H1 (cell line): Measurements from ENCODE around the gene POLR2L. TPM values are rescaled to one million over a fixed set of nuclear protein-coding genes. Genes with fewer than 3 reads are reported as not detected.

ENCODE experiments used
- CTCF ChIA-PET: fragments of 300-600 bp; sonication (Branson Sonifier 250); formaldehyde crosslinking; loops from one replicate; lab custom pipeline; 2021; ENCODE audit not compliant: partially characterized antibody; lab: Charles Lee
- POLR2A ChIA-PET: fragments of 300-600 bp; sonication (Branson Sonifier 250); formaldehyde crosslinking; loops from one replicate; lab custom pipeline; 2021; ENCODE audit warnings: inconsistent platforms; ENCODE audit not compliant: partially characterized antibody; lab: Charles Lee
- DNase-seq, 2 experiments: peaks; one replicate each; pipeline versions ENCODE4 v3.0.0 to v3.0.0-alpha.2; 2010 to 2022; ENCODE audit warnings: low spot score in 2 of 2, low read depth in 1 of 2, mixed read lengths in 1 of 2
- FAIRE-seq: peaks from 2 replicates; lab custom pipeline; 2011; peaks lifted over from hg19 to GRCh38; lab: Jason Lieb, UNC
- H2AFZ ChIP-seq: 2 replicates; pipeline ENCODE4 v1.8.1; 2012; ENCODE audit warnings: low read length, inconsistent platforms
- H2AK5ac ChIP-seq: 2 replicates; pipeline ENCODE4 v1.6.1; 2013; ENCODE audit warnings: low read depth, low read length
- H2BK120ac ChIP-seq: replicated peaks from 2 replicates; pipeline ENCODE3; 2013; ENCODE audit warnings: low read depth, low read length, inconsistent platforms
- H2BK12ac ChIP-seq: 2 replicates; pipeline ENCODE4 v1.6.1; 2013; ENCODE audit warnings: low read depth, low read length
- H2BK15ac ChIP-seq: 2 replicates; pipeline ENCODE4 v1.6.1; 2013; ENCODE audit warnings: low read length
- H2BK20ac ChIP-seq: 2 replicates; pipeline ENCODE4 v1.6.1; 2013; ENCODE audit warnings: low read length
- H2BK5ac ChIP-seq: 2 replicates; pipeline ENCODE4 v1.6.1; 2013; ENCODE audit warnings: low read depth, low read length
- H3K14ac ChIP-seq: 2 replicates; pipeline ENCODE4 v1.6.1; 2013; ENCODE audit warnings: inconsistent platforms; ENCODE audit not compliant: insufficient read length
- H3K18ac ChIP-seq: 2 replicates; pipeline ENCODE4 v1.6.1; 2013; ENCODE audit warnings: low read length; ENCODE audit errors: extremely low read depth
- H3K23ac ChIP-seq: 2 replicates; pipeline ENCODE4 v1.6.1; 2013; ENCODE audit warnings: inconsistent platforms; ENCODE audit not compliant: insufficient read length
- H3K23me2 ChIP-seq: 2 replicates; pipeline ENCODE4 v1.6.1; 2013; ENCODE audit warnings: low read depth, low read length
- H3K27ac ChIP-seq: 2 replicates; pipeline ENCODE4 v1.6.1; 2011; ENCODE audit warnings: low read depth, low read length, inconsistent platforms
- H3K27me3 ChIP-seq, 4 experiments: replicated peaks in 1 of 4; 1 replicate in 1 of 4; 2 replicates in 3 of 4; pipeline versions ENCODE4 v1.6.1 to v1.8.1; 2011 to 2013; ENCODE audit warnings: low read length in 3 of 4, mild to moderate bottlenecking in 3 of 4, inconsistent platforms in 2 of 4, mixed read lengths in 2 of 4, moderate library complexity in 1 of 4; ENCODE audit not compliant: control insufficient read depth in 3 of 4, insufficient read depth in 3 of 4; ENCODE audit errors: extremely low read depth in 1 of 4
- H3K36me3 ChIP-seq, 4 experiments: 2 replicates each; pipeline versions ENCODE4 v1.6.1 to v1.8.1; 2011 to 2013; ENCODE audit warnings: mild to moderate bottlenecking in 4 of 4, low read length in 3 of 4, moderate library complexity in 2 of 4, control low read depth in 1 of 4, inconsistent platforms in 1 of 4; ENCODE audit not compliant: insufficient read depth in 4 of 4, control insufficient read depth in 2 of 4
- H3K4ac ChIP-seq: replicated peaks from 2 replicates; pipeline ENCODE3; 2013; ENCODE audit warnings: low read length, low read depth, mixed read lengths, inconsistent platforms; ENCODE audit not compliant: insufficient read length
- H3K4me1 ChIP-seq, 4 experiments: replicated peaks in 1 of 4; 1 replicate in 1 of 4; 2 replicates in 3 of 4; pipeline versions ENCODE4 v1.6.1 to v1.8.1; 2011 to 2013; ENCODE audit warnings: low read length in 3 of 4, inconsistent platforms in 2 of 4, mixed read lengths in 1 of 4; ENCODE audit not compliant: insufficient read depth in 4 of 4, control insufficient read depth in 3 of 4
- H3K4me2 ChIP-seq, 2 experiments: 2 replicates each; pipeline versions ENCODE4 v1.6.1 to v1.8.1; 2011 to 2013; ENCODE audit warnings: low read depth in 2 of 2, low read length in 2 of 2, control low read depth in 1 of 2, inconsistent platforms in 1 of 2, mild to moderate bottlenecking in 1 of 2; ENCODE audit not compliant: insufficient read depth in 1 of 2
- H3K4me3 ChIP-seq, 4 experiments: fragments of 200-600, 300-600 bp in 1 of 4; sonication (generic), shearing (Covaris generic), sonication (Bioruptor Twin) in 1 of 4; 2 replicates each; pipeline versions ENCODE4 v1.5.1 to v1.8.1; 2011 to 2016; ENCODE audit warnings: low read length in 4 of 4, low read depth in 3 of 4, control low read depth in 2 of 4, inconsistent platforms in 2 of 4, mild to moderate bottlenecking in 2 of 4, mixed read lengths in 1 of 4, moderate library complexity in 1 of 4; ENCODE audit not compliant: insufficient read depth in 2 of 4; ENCODE audit errors: extremely low read depth in 1 of 4
- H3K56ac ChIP-seq: replicated peaks from 2 replicates; pipeline ENCODE3; 2013; ENCODE audit warnings: low read depth, mild to moderate bottlenecking, mixed read lengths, low read length, inconsistent platforms; ENCODE audit not compliant: insufficient read length
- H3K79me1 ChIP-seq: 2 replicates; pipeline ENCODE4 v1.6.1; 2013; ENCODE audit warnings: low read depth, low read length, control low read depth
- H3K79me2 ChIP-seq, 2 experiments: 2 replicates each; pipeline versions ENCODE4 v1.6.1 to v1.8.1; 2012 to 2013; ENCODE audit warnings: low read length in 2 of 2, mild to moderate bottlenecking in 2 of 2, inconsistent platforms in 1 of 2; ENCODE audit not compliant: insufficient read depth in 2 of 2, control insufficient read depth in 1 of 2
- H3K9ac ChIP-seq, 4 experiments: replicated peaks in 1 of 4; 1 replicate in 1 of 4; 2 replicates in 3 of 4; pipeline versions ENCODE4 v1.6.1 to v1.8.1; 2011 to 2013; ENCODE audit warnings: low read depth in 3 of 4, low read length in 3 of 4, control low read depth in 2 of 4, mild to moderate bottlenecking in 2 of 4, moderate library complexity in 2 of 4, inconsistent platforms in 1 of 4; ENCODE audit errors: extremely low read depth in 1 of 4
- H3K9me3 ChIP-seq, 2 experiments: 2 replicates each; pipeline versions ENCODE4 v1.6.1 to v1.8.1; 2012 to 2013; ENCODE audit warnings: mild to moderate bottlenecking in 2 of 2, moderate library complexity in 2 of 2, control low read depth in 1 of 2, inconsistent platforms in 1 of 2, low read depth in 1 of 2, low read length in 1 of 2, mixed read lengths in 1 of 2; ENCODE audit not compliant: insufficient read depth in 2 of 2
- H4K20me1 ChIP-seq, 2 experiments: replicated peaks in 1 of 2; 2 replicates each; pipeline versions ENCODE3 to v1.8.1; 2011 to 2013; ENCODE audit warnings: inconsistent platforms in 2 of 2, low read length in 2 of 2, mild to moderate bottlenecking in 1 of 2; ENCODE audit not compliant: insufficient read depth in 2 of 2, control insufficient read depth in 1 of 2
- H4K5ac ChIP-seq: 2 replicates; pipeline ENCODE4 v1.6.1; 2013; ENCODE audit warnings: low read length, low read depth, mixed read lengths, inconsistent platforms; ENCODE audit not compliant: insufficient read length
- H4K8ac ChIP-seq: 2 replicates; pipeline ENCODE4 v1.8.0; 2013; ENCODE audit warnings: mild to moderate bottlenecking, moderate library complexity, low read length, inconsistent platforms; ENCODE audit not compliant: insufficient read depth; ENCODE audit errors: extremely low read depth
- H4K91ac ChIP-seq: replicated peaks from 2 replicates; pipeline ENCODE3; 2013; ENCODE audit warnings: low read length, mixed read lengths, inconsistent platforms; ENCODE audit not compliant: insufficient read length
- BRCA1 ChIP-seq: IDR thresholded peaks from 2 replicates; pipeline ENCODE4 v1.6.1; 2012; ENCODE audit warnings: low read depth, low read length, improper control_type of control experiment
- E2F6 ChIP-seq: IDR thresholded peaks from 2 replicates; pipeline ENCODE4 v1.6.1; 2012; ENCODE audit warnings: inconsistent platforms
- GABPA ChIP-seq: IDR thresholded peaks from 2 replicates; pipeline ENCODE4 v1.6.1; 2011; ENCODE audit warnings: mild to moderate bottlenecking, low read length, moderate library complexity, borderline replicate concordance; ENCODE audit not compliant: insufficient read depth
- GTF2F1 ChIP-seq: IDR thresholded peaks from 2 replicates; pipeline ENCODE4 v1.6.1; 2012; ENCODE audit warnings: low read depth, low read length, improper control_type of control experiment, borderline replicate concordance
- HDAC2 ChIP-seq, 2 experiments: fragments of 300-600 bp in 1 of 2; sonication (generic) in 1 of 2; IDR thresholded peaks; 2 replicates each; pipeline ENCODE4 v1.6.1; 2011 to 2012; ENCODE audit warnings: low read depth in 2 of 2, low read length in 2 of 2, mild to moderate bottlenecking in 2 of 2, moderate library complexity in 2 of 2, borderline replicate concordance in 1 of 2, inconsistent platforms in 1 of 2
- JUN ChIP-seq: IDR thresholded peaks from 2 replicates; pipeline ENCODE4 v1.6.1; 2011; ENCODE audit warnings: low read depth, mild to moderate bottlenecking, improper control_type of control experiment, low read length
- JUND ChIP-seq: IDR thresholded peaks from 2 replicates; pipeline ENCODE4 v1.6.1; 2011; ENCODE audit warnings: mild to moderate bottlenecking, improper control_type of control experiment, low read length
- MAX ChIP-seq: IDR thresholded peaks from 2 replicates; pipeline ENCODE4 v1.6.1; 2012; ENCODE audit warnings: inconsistent platforms
- RNF2 ChIP-seq: fragments of 200-900, 300-1000 bp; sonication (generic); IDR thresholded peaks from 2 replicates; pipeline ENCODE4 v1.7.1; 2016; ENCODE audit warnings: borderline replicate concordance, low read depth, mild to moderate bottlenecking, antibody characterized with exemption, low read length; ENCODE audit not compliant: poor library complexity, severe bottlenecking; ENCODE audit errors: missing control alignments
- SRF ChIP-seq: IDR thresholded peaks from 2 replicates; pipeline ENCODE4 v1.6.1; 2011; ENCODE audit warnings: mild to moderate bottlenecking, low read depth, low read length, moderate library complexity
- TAF1 ChIP-seq: IDR thresholded peaks from 2 replicates; pipeline ENCODE4 v1.6.1; 2011; ENCODE audit warnings: mild to moderate bottlenecking, low read depth, low read length
- TBP ChIP-seq: IDR thresholded peaks from 2 replicates; pipeline ENCODE4 v1.6.1; 2011; ENCODE audit warnings: low read depth, low read length, improper control_type of control experiment
- YY1 ChIP-seq: IDR thresholded peaks from 2 replicates; pipeline ENCODE4 v1.6.1; 2011; ENCODE audit warnings: low read depth, mild to moderate bottlenecking, low read length
- WGBS, 2 experiments: shearing (Covaris generic) in 1 of 2; methylation state at CpG; one replicate each; pipeline versions ENCODE4 v1.1.6 to v1.1.7; 2013 to 2015; ENCODE audit warnings: low lambda C conversion rate in 2 of 2, mixed read lengths in 2 of 2, inconsistent platforms in 1 of 2, low coverage in 1 of 2, missing lambda C conversion rate in 1 of 2; ENCODE audit not compliant: insufficient replicate concordance in 2 of 2, insufficient coverage in 1 of 2, insufficient read length in 1 of 2; ENCODE audit errors: extremely low coverage in 1 of 2, missing lambda C conversion rate in 1 of 2; 5-methylcytosine and 5-hydroxymethylcytosine counted together
- polyA plus RNA-seq, 7 experiments: library from polyadenylated mRNA; depleted of rRNA in 3 of 7; stranded (reverse) in 5 of 7; unstranded in 2 of 7; fragments of >200 nt in 5 of 7; fragments of 200-250 nt in 2 of 7; gene quantifications; 1 replicate in 5 of 7; 2 replicates in 1 of 7; 4 replicates in 1 of 7; pipeline versions ENCODE4 v1.2.1 to v1.2.3, GENCODE V29; 2011 to 2013; ENCODE audit warnings: missing spikeins in 2 of 7, mixed read lengths in 2 of 7
- total RNA-seq: library from RNA; stranded (reverse); fragmentation: NEBNext Ultra II Directional; extraction: Animal tissue kit (Norgen Biotek cat#: 25700); gene quantifications from 2 replicates; pipeline ENCODE4 v1.2.1, GENCODE V29; 2021

POLR2L gene
- total and polyA plus RNA-seq, 2 of the 8 experiments (the other 6 are each of a cell fraction or from before 2014, with no cell fraction given), result 140 to 151 TPM

- ChIA-PET CTCF (interaction anchor here (0.6 to 6.3 kb wide), 12 partner anchors 13 to 181 kb away, joined by 3 to 35 read pairs (median 5); no protein-coding TSS in a partner anchor), POLR2A (interaction anchor here (1.2 to 1.7 kb wide), 2 partner anchors 10 to 19 kb away, joined by 4 to 5 read pairs; no protein-coding TSS in a partner anchor)
- Histone ChIP-seq H3K4me2 (no peak overlapping the region), H3K23ac (no peak overlapping the region), H3K4me3 (no peak overlapping the region), H3K4ac (no peak overlapping the region), H4K5ac (no peak overlapping the region), H3K4me1 (peaks cover 0 to 11% (median 7%) of the 10 kb centered on the region in 4 experiments; a peak in 5 of 7 replicates), H3K27me3 (no peaks in the 10 kb centered on the region), H2BK12ac (no peak overlapping the region), H4K8ac (no peak overlapping the region; the same call in 1 of the 2 replicates), H2BK20ac (no peak overlapping the region), H3K27ac (no peak overlapping the region), H3K79me1 (no peaks in the 10 kb centered on the region), H3K18ac (no peak overlapping the region), H4K91ac (no peak overlapping the region), H3K79me2 (no peaks in the 10 kb centered on the region), H3K56ac (no peak overlapping the region), H3K36me3 (peaks cover 0 to 4% (median 0%) of the 10 kb centered on the region in 4 experiments; a peak in 3 of 8 replicates), H3K9ac (no peak overlapping the region), H2BK15ac (no peak overlapping the region), H3K23me2 (no peaks in the 10 kb centered on the region), H3K14ac (no peak overlapping the region), H2BK120ac (no peak overlapping the region), H2AFZ (no peak overlapping the region), H2AK5ac (no peak overlapping the region), H3K9me3 (no peaks in the 10 kb centered on the region), H2BK5ac (no peak overlapping the region), H4K20me1 (peaks cover 13 to 33% of the 10 kb centered on the region in 2 experiments)
- DNase-seq (no peak), FAIRE-seq (no peak)
- 74% methylated on average over 8 of the region's 8 CpGs; no CpG with 5 or more reads in 1 of the 2 experiments for WGBS, 2 experiments
- no peak for TF ChIP-seq JUND
- TF ChIP-seq GTF2F1, result no peak
- TF ChIP-seq YY1, result no peak
- no peak for TF ChIP-seq TAF1
- TF ChIP-seq BRCA1, result no peak
- TF ChIP-seq E2F6, result no peak
- TF ChIP-seq TBP, result no peak
- no peak for TF ChIP-seq SRF
- no peak for TF ChIP-seq GABPA
- no peak for TF ChIP-seq JUN
- TF ChIP-seq RNF2, result no peak
- no peak for TF ChIP-seq MAX
- no peak for TF ChIP-seq HDAC2 (IDR thresholded peaks at IDR 0.05; ENCODE audit: borderline replicate concordance in 1 of 2, low read depth in 2 of 2, low read length in 2 of 2)
Observed at GRCh38 chr11:870418-870817, 28.1 kb upstream of the POLR2L start.
